GM18498 (cell line): ENCODE measurements around the gene DMRTC1B.
A peak's percentile ranks its signal among the peaks of the same experiment; 100 is the strongest.
"Not testable (repeated sequence)": the region's sequence is repeated elsewhere in the genome, so short reads cannot be mapped to it uniquely, and the experiment has no call there.

ENCODE experiments used
- ATAC-seq: cut with Tn5 transposase; IDR thresholded peaks from one replicate; pipeline ENCODE4 v1.9.1; 2021; ENCODE audit warnings: mild to moderate bottlenecking, moderate library complexity; ENCODE audit not compliant: unreplicated experiment

The DMRTC1B gene

GRCh38 chrX:72776653-72777466 lies at the start of gene DMRTC1B:
Gene DMRTC1B, plus strand, starts transcription at chrX:72776890. Its CDS starts 68,246 bp downstream, at chrX:72845136.
- ATAC-seq = peak; percentile 88

- ATAC-seq = no peak
Measured at GRCh38 chrX:72727846-72728245, 48.8 kb upstream of the DMRTC1B start.

GRCh38 chrX:72733636-72734035 lies 43.1 kb upstream of the DMRTC1B start:
- ATAC-seq = not testable (repeated sequence)

- no peak for ATAC-seq
Measured at GRCh38 chrX:72735561-72735960, 41.1 kb upstream of the DMRTC1B start.

GRCh38 chrX:72745546-72745945 lies 31.1 kb upstream of the DMRTC1B start:
- not testable (repeated sequence) for ATAC-seq

GRCh38 chrX:72748545-72748944 lies 28.1 kb upstream of the DMRTC1B start:
- not testable (repeated sequence) for ATAC-seq

GRCh38 chrX:72760454-72760853 lies 16.2 kb upstream of the DMRTC1B start:
- ATAC-seq = not testable (repeated sequence)

GRCh38 chrX:72777467-72777790 lies 739 bp downstream of the DMRTC1B start:
- ATAC-seq = peak; percentile 80

GRCh38 chrX:72778146-72778545 lies 1.5 kb downstream of the DMRTC1B start:
- not testable (repeated sequence) for ATAC-seq

- ATAC-seq = not testable (repeated sequence)
Measured at GRCh38 chrX:72782560-72782959, 5.9 kb downstream of the DMRTC1B start, which contains the start of gene FAM236B. Gene FAM236B, minus strand, starts transcription at chrX:72782660. Its CDS starts 100 bp downstream, at chrX:72782560.

GRCh38 chrX:72783365-72783936 lies 6.8 kb downstream of the DMRTC1B start:
- ATAC-seq = not testable (repeated sequence)

GRCh38 chrX:72783964-72784363 lies 7.3 kb downstream of the DMRTC1B start:
- ATAC-seq = not testable (repeated sequence)

- ATAC-seq = not testable (repeated sequence)
Measured at GRCh38 chrX:72788142-72788541, 11.5 kb downstream of the DMRTC1B start.

GRCh38 chrX:72790390-72790789 lies 13.7 kb downstream of the DMRTC1B start:
- not testable (repeated sequence) for ATAC-seq

GRCh38 chrX:72808110-72808509 lies 31.4 kb downstream of the DMRTC1B start, which contains the start of gene FAM236D:
Gene FAM236D, minus strand, starts transcription at chrX:72808210. Its CDS starts 100 bp downstream, at chrX:72808110.
- ATAC-seq = not testable (repeated sequence)

- ATAC-seq = not testable (repeated sequence)
Measured at GRCh38 chrX:72830701-72831100, 54.0 kb downstream of the DMRTC1B start.

GRCh38 chrX:72837532-72837931 lies 60.8 kb downstream of the DMRTC1B start:
- not testable (repeated sequence) for ATAC-seq

- not testable (repeated sequence) for ATAC-seq
Measured at GRCh38 chrX:72882898-72883297, 106.2 kb downstream of the DMRTC1B start.

- not testable (repeated sequence) for ATAC-seq
Measured at GRCh38 chrX:72889740-72890139, 113.0 kb downstream of the DMRTC1B start.
